T-cell (primary cell): ENCODE measurements around the gene CFAP43. TPM values are rescaled to one million over a fixed set of nuclear protein-coding genes. Genes with fewer than 3 reads are reported as not detected.
A peak's percentile ranks its signal among the peaks of the same experiment; 100 is the strongest.

Source experiments
- ATAC-seq, 4 experiments: fragments of 200-7000 bp in 3 of 4; fragments of 150-1000 bp in 1 of 4; cut with Tn5 transposase; replicated peaks in 1 of 4; 1 replicate in 3 of 4; 2 replicates in 1 of 4; pipeline ENCODE4 v1.10.0; 2021; ENCODE audit warnings: moderate library complexity in 3 of 4, mild to moderate bottlenecking in 2 of 4, moderate number of reproducible peaks in 1 of 4
- CTCF ChIA-PET, 2 donors: fragments of 300-600 bp; sonication (Branson Sonifier 250); formaldehyde crosslinking; loops; one replicate each; lab custom pipeline; 2022; ENCODE audit warnings: antibody characterized with exemption in 2 of 2; lab: Charles Lee
- POLR2A ChIA-PET, 2 donors: fragments of 300-600 bp; sonication (Branson Sonifier 250); formaldehyde crosslinking; loops; one replicate each; lab custom pipeline; 2022; ENCODE audit warnings: antibody characterized with exemption in 2 of 2; lab: Charles Lee
- DNase-seq, 35 experiments: peaks; one replicate each; pipeline versions ENCODE4 v3.0.0 to v3.0.0-alpha.2; 2013 to 2023
- H3K27ac ChIP-seq: one replicate; pipeline ENCODE4 v1.5.1; 2013; ENCODE audit warnings: low read length
- H3K27me3 ChIP-seq, 2 experiments: replicated peaks in 1 of 2; 1 replicate in 1 of 2; 2 replicates in 1 of 2; pipeline versions ENCODE4 v1.6.1 to v1.7.0; 2013; ENCODE audit warnings: low read length in 1 of 2, mixed read lengths in 1 of 2; ENCODE audit not compliant: control insufficient read depth in 2 of 2, insufficient read depth in 2 of 2; ENCODE audit errors: extremely low read depth in 1 of 2
- H3K36me3 ChIP-seq, 2 donors: 1 replicate in 1 of 2; 2 replicates in 1 of 2; pipeline versions ENCODE4 v1.6.1 to v1.7.0; 2013; ENCODE audit warnings: low read length in 1 of 2; ENCODE audit not compliant: control insufficient read depth in 2 of 2, insufficient read depth in 1 of 2; ENCODE audit errors: extremely low read depth in 1 of 2
- H3K4me1 ChIP-seq, 2 experiments: 1 replicate in 1 of 2; 2 replicates in 1 of 2; pipeline versions ENCODE4 v1.6.1 to v1.7.0; 2013; ENCODE audit warnings: low read length in 2 of 2, mixed read lengths in 1 of 2; ENCODE audit not compliant: insufficient read depth in 2 of 2, control insufficient read depth in 1 of 2; ENCODE audit errors: extremely low read depth in 1 of 2
- H3K4me3 ChIP-seq, 2 donors: 1 replicate in 1 of 2; 2 replicates in 1 of 2; pipeline versions ENCODE4 v1.5.1 to v1.7.0; 2013; ENCODE audit warnings: mild to moderate bottlenecking in 2 of 2, low read length in 1 of 2, moderate library complexity in 1 of 2; ENCODE audit not compliant: control insufficient read depth in 1 of 2; ENCODE audit errors: extremely low read depth in 1 of 2
- H3K9me3 ChIP-seq: 2 replicates; pipeline ENCODE4 v1.7.0; 2013
- H3K27ac Mint-ChIP-seq, 2 donors: one replicate each; pipeline ENCODE4 v1.8.0; 2020 to 2021; ENCODE audit warnings: mild to moderate bottlenecking in 2 of 2, mixed read lengths in 2 of 2
- H3K27me3 Mint-ChIP-seq, 2 donors: one replicate each; pipeline ENCODE4 v1.8.0; 2021 to 2022; ENCODE audit warnings: mixed read lengths in 2 of 2
- H3K36me3 Mint-ChIP-seq: one replicate; pipeline ENCODE4 v1.8.0; 2021; ENCODE audit warnings: mixed read lengths
- H3K4me1 Mint-ChIP-seq, 3 donors: one replicate each; pipeline ENCODE4 v1.8.0; 2020 to 2022; ENCODE audit warnings: mixed read lengths in 3 of 3, mild to moderate bottlenecking in 1 of 3
- H3K4me3 Mint-ChIP-seq, 3 donors: one replicate each; pipeline ENCODE4 v1.8.0; 2020 to 2022; ENCODE audit warnings: mild to moderate bottlenecking in 3 of 3, mixed read lengths in 3 of 3, moderate library complexity in 3 of 3
- H3K9me3 Mint-ChIP-seq, 3 donors: one replicate each; pipeline ENCODE4 v1.8.0; 2020 to 2022; ENCODE audit warnings: mixed read lengths in 3 of 3
- WGBS: methylation state at CpG from one replicate; pipeline ENCODE4 v1.1.5; 2013; ENCODE audit warnings: missing lambda C conversion rate; ENCODE audit not compliant: insufficient coverage; 5-methylcytosine and 5-hydroxymethylcytosine counted together
- total RNA-seq, 35 experiments: library from RNA in 6 of 35; stranded (reverse) in 6 of 35; fragments of 120-200 nt in 1 of 35; gene quantifications; one replicate each; pipeline versions ENCODE4 v1.2.1 to v1.2.4 and lab custom pipeline; 2013 to 2026

CFAP43 gene
- total RNA-seq (under 1 TPM in 1 of 5 donors, not detected in 4; 0.58 TPM), total RNA-seq (lab: John Stamatoyannopoulos, UW) (0 to 0.75 (median 0.12) reads per million in 29 experiments)
- total RNA-seq (2013) = 0.07 TPM

GRCh38 chr10:104231784-104232612 lies at the start of gene CFAP43:
TSS of gene CFAP43 (minus strand) at chr10:104232364. CDS start at chr10:104232246, 118 bp downstream.
- Histone ChIP-seq H3K9me3 (no peaks in the 10 kb centered on the region), H3K36me3 (no peaks in the 10 kb centered on the region), H3K27me3 (peaks cover 0 to 18% of the 10 kb centered on the region in 2 experiments), H3K4me1 (peaks cover 2 to 16% of the 10 kb centered on the region in 2 experiments), H3K4me3 (peak within 1 kb of the TSS; percentile 63 to 75), H3K27ac (no peak within 1 kb of the TSS)
- Mint-ChIP-seq H3K9me3 (peaks cover 0 to 11% (median 4%) of the 10 kb centered on the region in 3 donors), H3K27ac (peak within 1 kb of the TSS in 1 of 2 donors; percentile 34), H3K27me3 (peaks cover 15 to 31% of the 10 kb centered on the region in 2 donors), H3K4me1 (peaks cover 8 to 18% (median 17%) of the 10 kb centered on the region in 3 donors), H3K36me3 (no peaks in the 10 kb centered on the region), H3K4me3 (peak within 1 kb of the TSS; percentile 82 to 84 (median 83))
- peak; percentile 97 to 100 (median 99) for DNase-seq
- 1% methylated on average over 53 of the region's 60 CpGs for WGBS
- ChIA-PET CTCF (interaction anchor here (0.7 to 1.4 kb wide), 4 partner anchors 23 to 64 kb away, joined by 4 to 8 read pairs (median 4); partner anchors contain the start of genes GSTO1 (in 1 of the 2) and GSTO2 (in 1 of the 2)), POLR2A (interaction anchor here (0.6 to 0.7 kb wide), 2 partner anchors 91 to 110 kb away, joined by 3 read pairs; partner anchors contain the start of gene SFR1 (in 1 of the 2))
- ATAC-seq = peak; percentile 100

- no peaks in the 10 kb centered on the region for H3K9me3 ChIP-seq
- Mint-ChIP-seq H3K27me3 (peaks cover 5% of the 10 kb centered on the region in 2 donors), H3K36me3 (no peaks in the 10 kb centered on the region), H3K9me3 (no peaks in the 10 kb centered on the region), H3K27ac (no peak overlapping the region), H3K4me3 (no peak overlapping the region), H3K4me1 (no peaks in the 10 kb centered on the region)
- WGBS = 87% methylated on average over 3 of the region's 3 CpGs
- H3K27me3 ChIP-seq = peaks cover 0 to 10% of the 10 kb centered on the region in 2 experiments
- ChIA-PET CTCF (interaction anchor here in 1 of 2 donors (0.6 kb wide), 1 partner anchor 70 kb away, joined by 3 read pairs; no protein-coding TSS in a partner anchor), POLR2A (interaction anchor here in 1 of 2 donors (0.6 kb wide), 1 partner anchor 1033 kb away, joined by 7 read pairs; no protein-coding TSS in a partner anchor)
- no peaks in the 10 kb centered on the region for H3K36me3 ChIP-seq
- DNase-seq (no peak), ATAC-seq (no peak)
- H3K4me1 ChIP-seq = no peaks in the 10 kb centered on the region
- H3K4me3 ChIP-seq = no peak overlapping the region
- H3K27ac ChIP-seq = no peak overlapping the region
Observed at GRCh38 chr10:104281694-104282093, 49.5 kb upstream of the CFAP43 start.

GRCh38 chr10:104279550-104280259 lies 47.5 kb upstream of the CFAP43 start:
- Mint-ChIP-seq H3K4me3 (no peak overlapping the region), H3K4me1 (peaks cover under 1 to 1% (median under 1%) of the 10 kb centered on the region in 3 donors), H3K36me3 (no peaks in the 10 kb centered on the region), H3K27me3 (peaks cover 5 to 14% of the 10 kb centered on the region in 2 donors), H3K27ac (no peak overlapping the region), H3K9me3 (no peaks in the 10 kb centered on the region)
- no peak for DNase-seq
- Histone ChIP-seq H3K27ac (no peak overlapping the region), H3K36me3 (no peaks in the 10 kb centered on the region), H3K27me3 (peaks cover 0 to 19% of the 10 kb centered on the region in 2 experiments), H3K4me3 (no peak overlapping the region), H3K9me3 (no peaks in the 10 kb centered on the region), H3K4me1 (peaks cover 0 to 5% of the 10 kb centered on the region in 2 experiments)
- ATAC-seq = no peak
- CTCF ChIA-PET = interaction anchor here (0.6 to 1.6 kb wide), 9 partner anchors 9 to 74 kb away, joined by 3 to 15 read pairs (median 4); partner anchors contain the start of genes CFAP58 (in 1 of the 2) and GSTO2 (in 1 of the 2)
- POLR2A ChIA-PET = interaction anchor here in 1 of 2 donors (0.5 to 0.7 kb wide), 3 partner anchors 10 to 89 kb away, joined by 3 to 16 read pairs (median 4); no protein-coding TSS in a partner anchor
- WGBS = no CpG with 5 or more reads among the region's 3 CpGs

- Mint-ChIP-seq H3K27ac (no peak overlapping the region), H3K27me3 (peaks cover 5 to 14% of the 10 kb centered on the region in 2 donors), H3K36me3 (no peaks in the 10 kb centered on the region), H3K4me3 (no peak overlapping the region), H3K4me1 (peaks cover 4% of the 10 kb centered on the region in 3 donors), H3K9me3 (no peaks in the 10 kb centered on the region)
- ChIA-PET CTCF (interaction anchor here (1.1 to 1.4 kb wide), 3 partner anchors 12 to 73 kb away, joined by 3 to 4 read pairs (median 3); no protein-coding TSS in a partner anchor), POLR2A (interaction anchor here in 1 of 2 donors (0.9 kb wide), 1 partner anchor 14 kb away, joined by 3 read pairs; no protein-coding TSS in a partner anchor)
- peaks cover 0 to 9% of the 10 kb centered on the region in 2 experiments for H3K4me1 ChIP-seq
- no CpG with 5 or more reads among the region's 2 CpGs for WGBS
- H3K27me3 ChIP-seq = peaks cover 0 to 22% of the 10 kb centered on the region in 2 experiments
- no peak for ATAC-seq
- no peak for DNase-seq
- H3K27ac ChIP-seq = no peak overlapping the region
- H3K4me3 ChIP-seq = no peak overlapping the region
- H3K36me3 ChIP-seq = no peaks in the 10 kb centered on the region
- H3K9me3 ChIP-seq = no peaks in the 10 kb centered on the region
Observed at GRCh38 chr10:104277785-104278184, 45.6 kb upstream of the CFAP43 start.

GRCh38 chr10:104276192-104276591 lies 44.0 kb upstream of the CFAP43 start:
- POLR2A ChIA-PET = interaction anchor here in 1 of 2 donors (0.5 kb wide), 1 partner anchor 47 kb away, joined by 3 read pairs; no protein-coding TSS in a partner anchor
- no peak overlapping the region for H3K4me3 Mint-ChIP-seq
- peaks cover 0 to 22% of the 10 kb centered on the region in 2 experiments for H3K27me3 ChIP-seq
- no peaks in the 10 kb centered on the region for H3K36me3 ChIP-seq
- no peak overlapping the region for H3K27ac ChIP-seq
- H3K4me1 Mint-ChIP-seq = peaks cover 4% of the 10 kb centered on the region in 3 donors
- H3K27me3 Mint-ChIP-seq = peaks cover 5 to 11% of the 10 kb centered on the region in 2 donors
- no peaks in the 10 kb centered on the region for H3K9me3 Mint-ChIP-seq
- ATAC-seq (no peak), DNase-seq (no peak)
- no peaks in the 10 kb centered on the region for H3K9me3 ChIP-seq
- CTCF ChIA-PET = interaction anchor here (0.6 to 3.8 kb wide), 4 partner anchors 15 to 387 kb away, joined by 4 to 55 read pairs (median 27); partner anchors contain the start of gene CFAP58 (in 1 of the 2)
- WGBS = no CpG with 5 or more reads among the region's 1 CpG
- no peak overlapping the region for H3K4me3 ChIP-seq
- no peaks in the 10 kb centered on the region for H3K36me3 Mint-ChIP-seq
- H3K27ac Mint-ChIP-seq = no peak overlapping the region
- H3K4me1 ChIP-seq = peaks cover 0 to 9% of the 10 kb centered on the region in 2 experiments
